Measurements from ENCODE around the gene SETBP1.
A peak's percentile ranks its signal among the peaks of the same experiment; 100 is the strongest.

Gene SETBP1

GRCh38 chr18:44679056-44679913, 1.4 kb upstream of the SETBP1 start:
- peak; percentile 34 for DNase-seq (ENCODE audit: insufficient read length, low spot score)
- FAIRE-seq: no peak
- TF ChIP-seq CTCF (IDR thresholded peaks at IDR 0.05; ENCODE audit: insufficient read depth, missing control alignments): peak; percentile 74

DNA sequence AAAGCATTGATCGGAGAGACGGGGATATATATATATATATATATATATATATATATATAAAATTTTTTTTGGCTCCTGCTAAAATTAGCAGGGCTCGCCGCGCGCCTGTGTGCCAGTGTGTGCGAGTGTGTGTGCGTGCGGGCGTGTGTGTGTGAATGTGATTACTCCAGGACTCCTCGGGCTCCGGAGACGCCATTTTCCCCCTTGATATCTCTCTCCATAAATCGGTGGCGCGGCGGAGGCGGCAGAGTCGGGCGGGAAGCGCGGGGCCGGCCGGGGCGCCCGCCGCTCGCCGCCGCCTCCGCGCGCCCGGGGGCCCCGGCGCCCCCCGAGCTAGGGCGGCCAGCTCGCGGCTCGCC, 795 bp upstream of the SETBP1 start:
- no peak for TF ChIP-seq CTCF (IDR thresholded peaks at IDR 0.05; ENCODE audit: insufficient read depth, missing control alignments)
- FAIRE-seq (no peak), DNase-seq (ENCODE audit: insufficient read length, low spot score) (no peak)

DNA sequence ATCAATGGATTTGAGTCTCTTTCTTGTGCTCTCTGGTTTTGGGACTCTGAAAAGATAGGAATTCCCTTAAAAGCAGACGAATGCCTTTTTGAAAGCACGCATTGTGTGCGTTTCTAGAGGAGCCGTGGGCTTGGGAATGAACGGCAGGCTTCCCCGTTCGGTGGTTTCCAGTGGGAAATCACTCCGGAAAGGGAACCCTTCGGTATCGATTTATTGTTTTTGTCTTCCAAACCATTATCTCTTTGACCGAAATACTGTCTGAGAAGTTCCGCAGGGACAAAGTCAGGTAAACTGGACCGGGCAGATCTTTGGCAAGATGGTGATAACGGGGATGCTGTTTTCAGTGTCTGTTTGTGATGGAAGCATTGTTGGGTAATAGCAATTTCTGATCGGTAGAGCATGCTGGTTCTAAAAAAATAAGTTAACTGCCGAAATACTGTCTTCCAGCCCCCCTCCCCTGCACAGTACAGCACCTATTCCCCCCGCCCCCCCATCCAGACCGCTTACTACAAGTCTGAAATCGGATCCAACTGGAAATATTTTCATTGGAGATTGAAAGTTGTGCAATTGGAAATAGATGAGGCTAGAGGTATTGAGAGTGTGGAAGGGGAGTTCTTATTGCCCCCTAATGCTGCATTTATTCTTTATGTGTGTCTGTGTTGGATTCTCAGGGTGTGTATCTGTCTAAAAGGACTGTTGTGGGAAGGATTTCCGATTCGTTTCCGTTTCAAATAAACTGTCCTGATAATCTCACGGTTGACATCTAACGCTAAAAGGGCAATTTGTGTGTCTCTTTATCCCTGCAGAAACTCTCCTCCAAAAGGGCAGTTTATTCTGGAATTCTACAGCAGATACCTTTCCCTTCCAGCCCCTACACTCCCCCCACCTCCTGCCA, 635 bp downstream of the SETBP1 start:
- no peak for DNase-seq (ENCODE audit: insufficient read length, low spot score)
- no peak for FAIRE-seq
- TF ChIP-seq CTCF (IDR thresholded peaks at IDR 0.05; ENCODE audit: insufficient read depth, missing control alignments): no peak

GRCh38 chr18:44682201-44682870, 1.6 kb downstream of the SETBP1 start:
- FAIRE-seq: no peak
- no peak for TF ChIP-seq CTCF (IDR thresholded peaks at IDR 0.05; ENCODE audit: insufficient read depth, missing control alignments)
- no peak for DNase-seq (ENCODE audit: insufficient read length, low spot score)

DNA sequence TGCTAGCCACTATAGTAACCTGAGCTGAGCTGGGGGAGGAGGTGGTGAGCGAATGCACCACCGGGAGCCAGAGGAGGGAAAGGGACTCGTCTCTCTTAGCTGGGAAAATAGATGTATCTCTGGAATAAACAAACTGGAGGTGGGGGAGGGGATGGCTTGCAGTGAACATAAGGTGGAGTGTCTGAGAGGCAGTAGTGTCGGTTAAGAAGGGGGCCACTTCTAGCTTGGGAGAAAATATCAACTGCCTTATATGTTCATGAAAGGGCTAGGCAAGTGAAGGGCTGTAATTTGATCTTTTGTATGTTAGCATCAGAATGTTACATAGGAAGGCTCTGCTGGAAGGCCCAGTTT, 2.2 kb downstream of the SETBP1 start:
- no peak for TF ChIP-seq CTCF (IDR thresholded peaks at IDR 0.05; ENCODE audit: insufficient read depth, missing control alignments)
- DNase-seq (ENCODE audit: insufficient read length, low spot score): no peak
- FAIRE-seq: no peak

DNA sequence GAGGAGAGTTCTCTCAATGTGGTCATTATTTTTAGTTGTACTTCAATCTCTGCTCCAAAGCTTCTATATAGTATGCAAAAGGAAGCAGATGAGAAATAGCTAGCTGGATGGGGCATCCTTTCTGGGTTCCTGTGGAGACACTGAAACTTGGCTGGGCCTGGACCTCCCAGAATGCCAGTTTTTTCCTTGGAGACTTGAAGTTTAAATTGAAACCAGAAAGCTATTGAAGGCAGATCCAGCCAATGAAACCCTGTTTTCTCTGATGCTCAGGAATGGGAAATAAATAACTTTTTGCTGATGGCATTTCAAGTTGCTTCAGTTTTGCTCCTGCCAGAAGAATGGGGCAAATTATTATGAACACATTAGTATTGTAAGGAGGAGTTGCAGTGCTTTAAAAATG, 2.9 kb downstream of the SETBP1 start:
- no peak for FAIRE-seq
- no peak for TF ChIP-seq CTCF (IDR thresholded peaks at IDR 0.05; ENCODE audit: insufficient read depth, missing control alignments)
- no peak for DNase-seq (ENCODE audit: insufficient read length, low spot score)
